ENCODE measurements around the gene NME4.

NME4 gene

DNA sequence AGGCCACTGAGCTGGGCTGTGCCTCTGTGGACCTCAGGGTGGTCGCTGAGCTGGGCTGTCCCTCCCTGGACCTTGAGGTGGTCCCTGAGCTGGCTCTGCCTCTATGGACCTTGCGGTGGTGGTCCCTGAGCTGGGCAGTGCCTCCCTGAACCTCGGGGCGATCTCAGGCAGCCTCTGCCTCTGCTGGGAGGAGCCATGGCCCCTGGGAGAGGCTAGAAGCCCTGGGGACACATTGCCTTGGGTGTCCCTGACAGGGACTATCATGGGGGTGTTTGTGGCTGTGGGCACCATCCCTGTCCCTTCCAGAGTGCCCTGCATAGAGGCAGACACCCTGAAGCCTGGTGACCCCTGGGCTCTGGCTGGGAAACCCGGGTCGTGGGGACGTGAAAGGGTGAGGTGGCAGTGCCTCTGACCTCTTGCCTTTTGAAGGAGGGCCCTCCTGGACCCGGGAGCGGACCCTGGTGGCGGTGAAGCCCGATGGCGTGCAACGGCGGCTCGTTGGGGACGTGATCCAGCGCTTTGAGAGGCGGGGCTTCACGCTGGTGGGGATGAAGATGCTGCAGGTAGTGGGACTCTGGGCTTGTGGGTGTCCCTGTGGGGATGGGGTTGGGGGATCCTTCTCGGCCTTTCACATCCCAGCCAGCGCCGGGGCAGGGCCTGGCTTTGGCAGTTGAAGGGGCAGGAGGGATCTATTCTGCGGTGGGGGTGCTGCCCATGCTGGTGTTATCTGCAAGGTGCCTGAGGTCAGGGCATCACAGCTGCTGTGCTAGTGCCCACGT lies 1.8 kb downstream of the NME4 start:
- H3K18ac ChIP-seq (ENCODE audit: low read length), result peak overlapping the region; percentile 8
- peaks cover 4 to 13% of the 10 kb centered on the region in 2 experiments for H3K4me1 ChIP-seq (ENCODE audit: control insufficient read depth in 1 of 2, insufficient read depth in 2 of 2, low read length in 2 of 2)
- no peak overlapping the region for H4K12ac ChIP-seq (ENCODE audit: low read depth, low read length)
- H3K4me3 ChIP-seq (ENCODE audit: low read depth, low read length), result no peak overlapping the region
- H3K36me3 ChIP-seq (ENCODE audit: control insufficient read depth in 1 of 2, insufficient read depth in 2 of 2, low read length in 2 of 2), result peaks cover 20 to 24% of the 10 kb centered on the region in 2 experiments
- no peak overlapping the region for H4K8ac ChIP-seq (ENCODE audit: low read depth, low read length)
- no peaks in the 10 kb centered on the region for H3K9me3 ChIP-seq (ENCODE audit: insufficient read depth, low read depth, low read length)
- DNase-seq, result peak in 1 of 2 donors; percentile 10
- peaks cover 7% of the 10 kb centered on the region for H3K79me2 ChIP-seq (ENCODE audit: control insufficient read depth, insufficient read depth, low read length, poor library complexity)
- H2BK120ac ChIP-seq (ENCODE audit: insufficient read depth, low read length, poor library complexity), result no peak overlapping the region
- H3K23ac ChIP-seq (ENCODE audit: low read length), result no peak overlapping the region
- no peaks in the 10 kb centered on the region for H3K27me3 ChIP-seq (ENCODE audit: insufficient read depth, low read length)
- H3K9ac ChIP-seq (ENCODE audit: low read length), result no peak overlapping the region
- peak overlapping the region; percentile 29 for H3K27ac ChIP-seq (ENCODE audit: low read depth, low read length)
- H3K79me1 ChIP-seq (ENCODE audit: low read length), result peaks cover 9% of the 10 kb centered on the region
- H2BK5ac ChIP-seq (ENCODE audit: low read depth, low read length, poor library complexity), result peak overlapping the region; percentile 7
- H2AK5ac ChIP-seq (ENCODE audit: low read length), result no peak overlapping the region
- no peak overlapping the region for H3K4ac ChIP-seq (ENCODE audit: low read depth, low read length)
- H2AFZ ChIP-seq (ENCODE audit: insufficient read depth, low read length, poor library complexity), result no peak overlapping the region
- H3K4me2 ChIP-seq (ENCODE audit: low read length), result no peak overlapping the region
- H4K91ac ChIP-seq (ENCODE audit: low read depth, low read length), result no peak overlapping the region
- H2BK12ac ChIP-seq (ENCODE audit: low read length), result no peak overlapping the region
- no peak overlapping the region for H3K14ac ChIP-seq (ENCODE audit: low read length)
- WGBS (ENCODE audit: extremely low coverage, insufficient coverage, insufficient read length), result no CpG with 5 or more reads among the region's 24 CpGs

DNA sequence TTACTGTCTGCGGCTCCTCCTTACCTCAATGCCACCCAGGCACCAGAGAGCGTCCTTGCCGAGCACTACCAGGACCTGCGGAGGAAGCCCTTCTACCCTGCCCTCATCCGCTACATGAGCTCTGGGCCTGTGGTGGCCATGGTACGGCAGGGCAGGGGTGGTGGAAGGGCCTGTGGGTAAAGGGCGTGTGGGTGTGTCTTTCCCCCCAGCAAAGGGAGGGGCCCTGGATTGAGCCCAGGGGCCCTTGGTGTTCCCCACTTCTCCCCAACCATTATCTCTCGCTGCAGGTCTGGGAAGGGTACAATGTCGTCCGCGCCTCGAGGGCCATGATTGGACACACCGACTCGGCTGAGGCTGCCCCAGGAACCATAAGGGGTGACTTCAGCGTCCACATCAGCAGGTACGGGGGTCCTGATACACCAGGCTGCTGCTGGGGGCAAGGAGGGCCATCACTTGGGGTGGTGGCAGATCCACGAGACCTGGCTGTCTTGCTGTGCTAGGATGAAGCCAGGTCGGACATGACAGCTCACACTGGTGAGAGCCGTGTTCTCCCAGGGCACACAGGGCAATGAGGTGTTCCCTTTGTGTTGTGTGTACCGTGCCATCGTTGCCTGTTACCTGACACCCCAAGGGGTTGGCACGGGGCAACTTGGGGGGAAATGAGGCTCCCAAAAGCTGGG lies 2.5 kb downstream of the NME4 start:
- H2BK12ac ChIP-seq (ENCODE audit: low read length), result no peak overlapping the region
- WGBS (ENCODE audit: extremely low coverage, insufficient coverage, insufficient read length), result no CpG with 5 or more reads among the region's 22 CpGs

DNA sequence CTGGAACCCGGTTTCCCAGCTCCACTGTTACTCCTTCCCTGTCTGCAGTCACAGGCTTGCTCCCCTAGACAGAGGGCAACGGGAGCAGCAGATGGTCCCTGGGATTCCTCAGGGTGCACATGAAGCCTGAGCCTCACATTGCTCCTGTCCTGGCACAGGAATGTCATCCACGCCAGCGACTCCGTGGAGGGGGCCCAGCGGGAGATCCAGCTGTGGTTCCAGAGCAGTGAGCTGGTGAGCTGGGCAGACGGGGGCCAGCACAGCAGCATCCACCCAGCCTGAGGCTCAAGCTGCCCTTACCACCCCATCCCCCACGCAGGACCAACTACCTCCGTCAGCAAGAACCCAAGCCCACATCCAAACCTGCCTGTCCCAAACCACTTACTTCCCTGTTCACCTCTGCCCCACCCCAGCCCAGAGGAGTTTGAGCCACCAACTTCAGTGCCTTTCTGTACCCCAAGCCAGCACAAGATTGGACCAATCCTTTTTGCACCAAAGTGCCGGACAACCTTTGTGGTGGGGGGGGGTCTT lies 3.1 kb downstream of the NME4 start:
- Histone ChIP-seq H2BK120ac (ENCODE audit: insufficient read depth, low read length, poor library complexity) (no peak overlapping the region), H2AK5ac (ENCODE audit: low read length) (no peak overlapping the region)
- WGBS (ENCODE audit: extremely low coverage, insufficient coverage, insufficient read length), result no CpG with 5 or more reads among the region's 10 CpGs

More for the DNA sequence above, 2.5 kb downstream of the NME4 start:
- Histone ChIP-seq H2BK5ac (ENCODE audit: low read depth, low read length, poor library complexity) (no peak overlapping the region), H3K4me3 (ENCODE audit: low read depth, low read length) (no peak overlapping the region), H3K4me2 (ENCODE audit: low read length) (no peak overlapping the region), H3K18ac (ENCODE audit: low read length) (peak overlapping the region; percentile 8), H4K91ac (ENCODE audit: low read depth, low read length) (no peak overlapping the region), H3K4me1 (ENCODE audit: control insufficient read depth in 1 of 2, insufficient read depth in 2 of 2, low read length in 2 of 2) (peaks cover 4 to 13% of the 10 kb centered on the region in 2 experiments), H3K79me1 (ENCODE audit: low read length) (peaks cover 9% of the 10 kb centered on the region), H3K14ac (ENCODE audit: low read length) (no peak overlapping the region), H3K27ac (ENCODE audit: low read depth, low read length) (no peak overlapping the region), H3K36me3 (ENCODE audit: control insufficient read depth in 1 of 2, insufficient read depth in 2 of 2, low read length in 2 of 2) (peaks cover 20 to 24% of the 10 kb centered on the region in 2 experiments), H2BK120ac (ENCODE audit: insufficient read depth, low read length, poor library complexity) (no peak overlapping the region), H4K12ac (ENCODE audit: low read depth, low read length) (no peak overlapping the region), H3K27me3 (ENCODE audit: insufficient read depth, low read length) (no peaks in the 10 kb centered on the region), H4K8ac (ENCODE audit: low read depth, low read length) (no peak overlapping the region), H2AFZ (ENCODE audit: insufficient read depth, low read length, poor library complexity) (no peak overlapping the region), H3K79me2 (ENCODE audit: control insufficient read depth, insufficient read depth, low read length, poor library complexity) (peaks cover 7% of the 10 kb centered on the region), H3K23ac (ENCODE audit: low read length) (no peak overlapping the region), H3K9me3 (ENCODE audit: insufficient read depth, low read depth, low read length) (no peaks in the 10 kb centered on the region), H3K4ac (ENCODE audit: low read depth, low read length) (no peak overlapping the region), H3K9ac (ENCODE audit: low read length) (no peak overlapping the region), H2AK5ac (ENCODE audit: low read length) (no peak overlapping the region)
- no peak for DNase-seq

DNA sequence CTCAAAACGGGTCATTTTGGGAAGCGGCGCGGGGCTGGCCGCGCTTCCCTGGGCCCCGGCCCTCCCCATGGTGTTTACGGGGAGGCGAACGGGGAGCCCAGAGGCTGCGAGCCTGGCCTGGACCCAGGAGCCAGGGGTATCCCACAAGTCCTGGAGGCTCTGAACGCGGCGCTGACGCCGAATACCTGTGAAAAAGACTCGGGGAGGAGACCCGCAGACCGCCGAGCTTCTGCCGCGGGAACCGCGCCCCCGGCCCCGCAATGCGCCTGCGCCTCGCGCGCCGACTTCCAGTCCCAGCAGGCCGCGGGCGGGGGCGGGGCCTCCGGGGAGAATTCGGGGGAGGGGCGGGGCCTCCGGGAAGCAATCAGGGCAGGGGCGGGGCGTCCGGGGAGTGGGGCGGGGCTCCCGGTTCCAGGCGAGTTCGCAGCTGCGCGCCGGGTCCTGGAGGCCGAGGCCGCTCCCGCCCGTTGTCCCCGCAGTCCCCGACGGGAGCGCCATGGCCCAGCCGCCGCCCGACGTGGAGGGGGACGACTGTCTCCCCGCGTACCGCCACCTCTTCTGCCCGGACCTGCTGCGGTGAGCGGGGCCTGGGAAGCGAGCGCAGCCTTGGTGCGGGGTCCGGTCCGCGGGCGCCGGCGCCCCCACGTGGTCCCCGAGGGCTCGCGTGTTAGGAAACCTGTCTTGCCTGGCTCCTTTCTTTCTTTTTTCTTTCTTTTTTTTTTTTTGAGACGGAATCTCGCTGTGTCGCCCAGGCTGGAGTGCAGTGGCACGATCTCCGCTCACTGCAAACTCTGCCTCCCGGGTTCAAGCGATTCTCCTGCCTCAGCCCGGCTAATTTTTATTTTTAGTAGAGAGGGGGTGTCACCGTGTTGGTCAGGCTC lies 4.7 kb downstream of the NME4 start, which contains the start of gene DECR2:
Gene DECR2, plus strand, starts transcription at position 418 of the 881 bp plus-strand sequence. Its CDS starts 79 bp downstream, at position 497.
- peaks cover 8 to 22% of the 10 kb centered on the region in 2 experiments for H3K4me1 ChIP-seq (ENCODE audit: control insufficient read depth in 1 of 2, insufficient read depth in 2 of 2, low read length in 2 of 2)
- peak within 1 kb of the TSS; percentile 88 for H2AFZ ChIP-seq (ENCODE audit: insufficient read depth, low read length, poor library complexity)
- H3K14ac ChIP-seq (ENCODE audit: low read length), result peak within 1 kb of the TSS; percentile 97
- H3K18ac ChIP-seq (ENCODE audit: low read length), result peak within 1 kb of the TSS; percentile 99
- peak within 1 kb of the TSS; percentile 85 for H3K27ac ChIP-seq (ENCODE audit: low read depth, low read length)
- H4K8ac ChIP-seq (ENCODE audit: low read depth, low read length), result peak within 1 kb of the TSS; percentile 99
- peak within 1 kb of the TSS; percentile 94 for H2BK5ac ChIP-seq (ENCODE audit: low read depth, low read length, poor library complexity)
- H3K79me1 ChIP-seq (ENCODE audit: low read length), result peaks cover 9% of the 10 kb centered on the region
- no peaks in the 10 kb centered on the region for H3K9me3 ChIP-seq (ENCODE audit: insufficient read depth, low read depth, low read length)
- peaks cover 7% of the 10 kb centered on the region for H3K79me2 ChIP-seq (ENCODE audit: control insufficient read depth, insufficient read depth, low read length, poor library complexity)
- H3K27me3 ChIP-seq (ENCODE audit: insufficient read depth, low read length), result no peaks in the 10 kb centered on the region
- peak within 1 kb of the TSS; percentile 95 for H2BK120ac ChIP-seq (ENCODE audit: insufficient read depth, low read length, poor library complexity)
- no peak within 1 kb of the TSS for H3K23ac ChIP-seq (ENCODE audit: low read length)
- H3K4me2 ChIP-seq (ENCODE audit: low read length), result peak within 1 kb of the TSS; percentile 78
- no CpG with 5 or more reads among the region's 91 CpGs for WGBS (ENCODE audit: extremely low coverage, insufficient coverage, insufficient read length)
- DNase-seq, result peak; percentile 88 to 91
- H4K91ac ChIP-seq (ENCODE audit: low read depth, low read length), result peak within 1 kb of the TSS; percentile 97
- H4K12ac ChIP-seq (ENCODE audit: low read depth, low read length), result peak within 1 kb of the TSS; percentile 94
- no peak within 1 kb of the TSS for H2BK12ac ChIP-seq (ENCODE audit: low read length)
- H3K4ac ChIP-seq (ENCODE audit: low read depth, low read length), result peak within 1 kb of the TSS; percentile 94
- H2AK5ac ChIP-seq (ENCODE audit: low read length), result peak within 1 kb of the TSS; percentile 76
- H3K36me3 ChIP-seq (ENCODE audit: control insufficient read depth in 1 of 2, insufficient read depth in 2 of 2, low read length in 2 of 2), result peaks cover 20 to 24% of the 10 kb centered on the region in 2 experiments
- peak within 1 kb of the TSS; percentile 96 for H3K4me3 ChIP-seq (ENCODE audit: low read depth, low read length)
- peak within 1 kb of the TSS; percentile 93 for H3K9ac ChIP-seq (ENCODE audit: low read length)

More for the DNA sequence above, 3.1 kb downstream of the NME4 start:
- Histone ChIP-seq H4K91ac (ENCODE audit: low read depth, low read length) (no peak overlapping the region), H3K4ac (ENCODE audit: low read depth, low read length) (no peak overlapping the region), H3K79me2 (ENCODE audit: control insufficient read depth, insufficient read depth, low read length, poor library complexity) (peaks cover 7% of the 10 kb centered on the region), H3K27ac (ENCODE audit: low read depth, low read length) (no peak overlapping the region), H3K4me1 (ENCODE audit: control insufficient read depth in 1 of 2, insufficient read depth in 2 of 2, low read length in 2 of 2) (peaks cover 4 to 17% of the 10 kb centered on the region in 2 experiments), H3K27me3 (ENCODE audit: insufficient read depth, low read length) (no peaks in the 10 kb centered on the region), H3K9me3 (ENCODE audit: insufficient read depth, low read depth, low read length) (no peaks in the 10 kb centered on the region), H3K79me1 (ENCODE audit: low read length) (peaks cover 9% of the 10 kb centered on the region), H3K18ac (ENCODE audit: low read length) (no peak overlapping the region), H3K4me2 (ENCODE audit: low read length) (no peak overlapping the region), H2AFZ (ENCODE audit: insufficient read depth, low read length, poor library complexity) (no peak overlapping the region), H3K23ac (ENCODE audit: low read length) (no peak overlapping the region), H2BK12ac (ENCODE audit: low read length) (no peak overlapping the region), H3K9ac (ENCODE audit: low read length) (no peak overlapping the region), H4K12ac (ENCODE audit: low read depth, low read length) (no peak overlapping the region), H3K14ac (ENCODE audit: low read length) (no peak overlapping the region), H3K36me3 (ENCODE audit: control insufficient read depth in 1 of 2, insufficient read depth in 2 of 2, low read length in 2 of 2) (peaks cover 20 to 24% of the 10 kb centered on the region in 2 experiments), H4K8ac (ENCODE audit: low read depth, low read length) (no peak overlapping the region), H2BK5ac (ENCODE audit: low read depth, low read length, poor library complexity) (no peak overlapping the region), H3K4me3 (ENCODE audit: low read depth, low read length) (no peak overlapping the region)
- no peak for DNase-seq
